Mammary epithelial cell (primary cell): Measurements from ENCODE around the gene THRSP.

Experiments
- EZH2 ChIP-seq: IDR thresholded peaks from 2 replicates; pipeline ENCODE4 v1.6.1; 2012; ENCODE audit warnings: low read length, inconsistent platforms, borderline replicate concordance
- TF ChIP-seq, protein P1 (sequence below), 2 donors: IDR thresholded peaks in 1 of 2; conservative IDR thresholded peaks in 1 of 2; 2 replicates each; pipeline ENCODE4 v1.5.1; 2011 to 2012; ENCODE audit warnings: inconsistent platforms in 2 of 2, low read length in 2 of 2, mild to moderate bottlenecking in 2 of 2, control low read depth in 1 of 2, low read depth in 1 of 2; ENCODE audit not compliant: insufficient read depth in 1 of 2; ENCODE audit errors: extremely low read depth in 1 of 2

DNA sequence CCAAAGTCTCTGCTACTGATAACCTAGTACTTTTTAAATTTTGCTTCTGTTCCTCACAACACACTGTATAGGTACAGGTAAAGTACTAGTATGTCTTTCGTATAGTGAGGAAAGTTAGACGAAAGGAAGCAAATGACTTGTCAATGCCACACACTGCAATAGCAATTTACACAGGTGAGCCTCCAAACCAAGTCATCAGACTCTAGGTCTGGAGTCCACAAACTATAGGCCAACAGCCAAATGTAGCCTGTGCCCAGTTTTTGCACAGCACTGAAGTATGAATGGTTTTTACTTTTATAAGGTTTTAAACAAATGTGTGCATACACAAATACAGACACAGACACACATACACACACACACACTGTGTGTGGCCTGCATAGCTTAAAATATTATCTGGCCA lies 47.6 kb downstream of the THRSP start:
- TF ChIP-seq, protein P1, sequence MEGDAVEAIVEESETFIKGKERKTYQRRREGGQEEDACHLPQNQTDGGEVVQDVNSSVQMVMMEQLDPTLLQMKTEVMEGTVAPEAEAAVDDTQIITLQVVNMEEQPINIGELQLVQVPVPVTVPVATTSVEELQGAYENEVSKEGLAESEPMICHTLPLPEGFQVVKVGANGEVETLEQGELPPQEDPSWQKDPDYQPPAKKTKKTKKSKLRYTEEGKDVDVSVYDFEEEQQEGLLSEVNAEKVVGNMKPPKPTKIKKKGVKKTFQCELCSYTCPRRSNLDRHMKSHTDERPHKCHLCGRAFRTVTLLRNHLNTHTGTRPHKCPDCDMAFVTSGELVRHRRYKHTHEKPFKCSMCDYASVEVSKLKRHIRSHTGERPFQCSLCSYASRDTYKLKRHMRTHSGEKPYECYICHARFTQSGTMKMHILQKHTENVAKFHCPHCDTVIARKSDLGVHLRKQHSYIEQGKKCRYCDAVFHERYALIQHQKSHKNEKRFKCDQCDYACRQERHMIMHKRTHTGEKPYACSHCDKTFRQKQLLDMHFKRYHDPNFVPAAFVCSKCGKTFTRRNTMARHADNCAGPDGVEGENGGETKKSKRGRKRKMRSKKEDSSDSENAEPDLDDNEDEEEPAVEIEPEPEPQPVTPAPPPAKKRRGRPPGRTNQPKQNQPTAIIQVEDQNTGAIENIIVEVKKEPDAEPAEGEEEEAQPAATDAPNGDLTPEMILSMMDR (conservative IDR thresholded peaks at IDR 0.05 in 1 of 2, IDR thresholded peaks at IDR 0.05 in 1 of 2; ENCODE audit: extremely low read depth in 1 of 2, insufficient read depth in 1 of 2, low read depth in 1 of 2, low read length in 2 of 2), result no peak
- TF ChIP-seq EZH2, result no peak
